ENCODE measurements around the gene CCDC196.
"Not testable (repeated sequence)": the region's sequence is repeated elsewhere in the genome, so short reads cannot be mapped to it uniquely, and the experiment has no call there.

The CCDC196 gene

DNA sequence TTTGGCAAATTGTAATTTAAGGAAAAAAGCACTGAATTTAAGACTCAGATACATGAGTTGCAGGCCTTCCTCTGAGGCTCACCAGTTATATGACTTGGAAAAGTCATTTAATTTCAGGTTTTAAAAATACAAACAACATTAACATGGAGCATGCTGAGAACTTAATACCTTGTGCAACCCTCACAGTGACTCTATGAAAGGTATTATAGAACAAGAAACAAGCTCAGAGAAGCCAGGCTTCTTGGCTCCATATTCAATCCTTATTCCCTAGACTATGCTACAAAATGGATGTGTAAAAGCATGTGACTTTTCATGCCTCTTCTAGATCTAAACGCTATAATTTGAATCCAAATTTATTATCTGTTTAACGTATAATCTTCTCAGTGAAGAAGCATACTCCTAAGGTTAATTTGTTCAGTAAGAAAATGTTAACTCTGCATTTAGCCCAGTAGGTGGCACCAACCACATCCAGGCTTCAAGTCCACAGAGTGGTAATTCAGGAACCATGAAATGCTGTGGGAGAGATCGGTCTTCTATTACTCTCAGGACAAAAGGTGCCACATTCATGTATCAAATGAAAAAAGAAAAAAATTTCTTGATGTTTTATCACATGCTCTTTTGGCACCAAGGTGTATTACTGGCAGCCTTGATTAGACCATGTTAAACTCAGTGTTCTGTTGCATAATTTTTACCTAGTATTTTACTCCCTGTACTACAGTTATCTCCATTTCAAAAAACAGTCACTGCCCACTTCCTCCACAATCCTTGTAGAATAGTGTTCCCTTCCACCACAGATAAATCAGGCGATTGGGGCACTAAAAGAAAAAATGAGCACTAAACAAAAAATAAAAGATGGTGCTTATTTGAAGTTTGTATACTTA, 9.3 kb downstream of the CCDC196 start:
- peak; percentile 57 for DNase-seq (ENCODE audit: low spot score)

DNA sequence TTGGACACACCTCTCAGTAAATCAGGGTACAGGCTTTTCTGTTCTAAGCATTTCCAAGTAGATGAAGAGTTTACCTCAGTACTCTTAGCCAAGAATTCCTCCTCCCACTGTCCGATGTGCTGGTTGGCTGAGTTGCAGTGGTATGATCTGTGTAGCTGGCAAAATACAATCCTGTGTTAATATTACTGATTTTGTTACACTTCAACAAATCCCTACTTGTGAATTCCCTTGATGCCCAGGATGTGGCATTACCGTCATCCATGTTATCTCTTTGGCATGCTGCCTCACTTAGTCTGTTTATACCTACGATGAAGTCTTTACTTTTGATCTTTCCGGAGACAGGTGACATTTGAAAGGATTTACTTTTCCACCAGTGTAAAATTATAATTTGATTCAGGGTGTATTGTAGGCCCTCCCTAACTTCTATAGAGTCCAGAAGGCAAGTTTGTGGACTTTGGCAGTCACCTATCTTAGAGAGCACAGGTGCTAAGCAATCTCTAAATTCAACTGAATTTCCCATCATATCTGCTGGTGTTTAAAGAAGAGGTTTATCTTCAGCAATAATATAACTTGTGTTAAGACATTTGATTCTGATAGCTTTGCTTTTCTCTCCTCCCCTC, 10.1 kb downstream of the CCDC196 start:
- DNase-seq (ENCODE audit: low spot score) = no peak

DNA sequence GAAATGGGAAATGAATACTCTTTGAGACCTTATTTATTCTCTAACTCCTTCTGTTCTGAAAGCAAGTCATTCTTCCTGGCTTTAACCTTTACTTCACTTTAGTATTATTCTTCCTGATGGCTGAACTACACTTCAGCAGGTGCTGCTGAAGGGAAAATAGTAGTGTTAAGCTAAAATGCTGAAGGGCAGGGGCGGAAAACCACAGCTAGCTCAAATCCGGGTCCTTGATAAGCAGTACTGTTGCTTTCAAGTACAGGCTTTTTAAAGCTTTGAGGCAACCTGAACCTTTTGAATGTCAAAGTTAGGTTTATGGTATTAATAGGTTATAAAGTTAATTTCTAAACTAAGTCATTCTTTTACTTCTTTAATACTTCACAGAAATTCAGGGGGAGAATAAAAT, 10.7 kb downstream of the CCDC196 start:
- peak; percentile 9 for DNase-seq (ENCODE audit: low spot score)

DNA sequence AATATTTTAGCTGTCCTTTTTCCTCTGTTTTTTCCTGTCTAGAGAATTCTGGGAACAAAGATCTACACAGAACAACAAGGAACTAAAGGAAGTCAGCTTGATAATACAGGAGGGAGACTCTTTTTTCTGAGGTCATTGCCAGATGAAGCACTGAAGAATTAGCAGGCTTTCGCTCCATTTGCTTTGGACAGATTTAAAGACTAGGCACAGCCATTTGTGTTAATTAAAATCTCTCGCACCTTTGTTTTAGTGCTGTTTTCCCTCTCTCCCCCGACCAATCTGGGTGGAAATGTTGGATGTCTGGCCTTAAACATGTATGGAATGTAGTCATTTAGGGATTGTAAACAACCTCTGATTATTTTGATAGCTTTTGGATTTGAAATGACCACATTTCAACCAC, 12.1 kb downstream of the CCDC196 start:
- DNase-seq (ENCODE audit: low spot score) = no peak

DNA sequence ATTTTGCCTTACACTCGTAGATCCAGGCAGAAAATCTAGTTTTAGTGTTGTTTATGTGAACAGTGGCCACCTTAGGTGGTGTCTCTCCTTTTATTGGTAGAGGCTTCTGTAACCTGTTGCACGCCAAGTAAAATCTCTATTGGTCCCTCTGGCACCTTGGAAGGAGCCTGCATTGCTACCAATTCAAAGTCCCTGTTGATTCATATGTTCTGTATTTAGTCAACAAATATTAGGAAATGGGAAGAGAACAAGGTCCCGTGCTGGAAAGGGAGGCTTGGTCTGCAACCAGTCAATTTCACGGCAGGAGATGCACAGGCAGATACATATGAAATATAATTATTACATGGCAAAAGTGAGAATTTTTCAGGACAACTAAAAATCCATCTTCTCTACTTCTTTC, 15.4 kb downstream of the CCDC196 start:
- no peak for DNase-seq (ENCODE audit: low spot score)

DNA sequence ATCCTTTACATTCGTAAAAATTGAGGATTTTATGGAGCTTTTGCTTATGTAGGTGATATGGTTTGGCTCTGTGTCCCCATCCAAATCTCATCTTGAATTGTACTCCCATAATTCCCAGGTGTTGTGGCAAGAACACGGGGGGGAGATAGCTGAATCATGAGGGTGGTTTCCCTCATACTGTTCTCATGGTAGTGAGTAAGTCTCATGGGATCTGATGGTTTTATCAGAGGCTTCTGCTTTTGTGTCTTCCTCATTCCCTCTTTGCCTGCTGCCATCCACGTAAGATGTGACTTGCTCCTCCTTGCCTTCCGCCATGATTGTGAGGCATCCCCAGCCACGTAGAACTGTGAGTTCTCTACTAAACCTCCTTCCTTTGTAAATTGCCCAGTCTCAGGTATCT, 16.7 kb downstream of the CCDC196 start:
- DNase-seq (ENCODE audit: low spot score) = not testable (repeated sequence)

DNA sequence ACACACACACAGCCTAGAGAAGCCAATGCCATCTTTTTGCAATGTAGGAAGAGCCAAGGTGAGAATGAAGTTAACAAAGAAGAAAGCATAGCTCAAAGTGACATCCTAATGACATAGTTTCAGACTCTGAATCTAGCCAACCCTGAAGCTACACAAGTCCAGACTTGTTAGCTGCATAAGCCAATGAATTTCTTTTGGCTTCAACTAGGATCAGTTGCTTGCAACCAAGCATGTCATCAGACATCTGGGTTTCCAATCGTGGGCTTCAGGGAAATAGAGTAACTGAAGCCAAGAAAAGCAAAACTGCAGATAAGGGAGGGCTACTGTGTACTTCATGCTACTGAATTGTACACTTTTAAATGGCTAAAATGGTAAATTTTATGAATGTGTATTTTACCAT, 17.4 kb downstream of the CCDC196 start:
- DNase-seq (ENCODE audit: low spot score) = no peak

DNA sequence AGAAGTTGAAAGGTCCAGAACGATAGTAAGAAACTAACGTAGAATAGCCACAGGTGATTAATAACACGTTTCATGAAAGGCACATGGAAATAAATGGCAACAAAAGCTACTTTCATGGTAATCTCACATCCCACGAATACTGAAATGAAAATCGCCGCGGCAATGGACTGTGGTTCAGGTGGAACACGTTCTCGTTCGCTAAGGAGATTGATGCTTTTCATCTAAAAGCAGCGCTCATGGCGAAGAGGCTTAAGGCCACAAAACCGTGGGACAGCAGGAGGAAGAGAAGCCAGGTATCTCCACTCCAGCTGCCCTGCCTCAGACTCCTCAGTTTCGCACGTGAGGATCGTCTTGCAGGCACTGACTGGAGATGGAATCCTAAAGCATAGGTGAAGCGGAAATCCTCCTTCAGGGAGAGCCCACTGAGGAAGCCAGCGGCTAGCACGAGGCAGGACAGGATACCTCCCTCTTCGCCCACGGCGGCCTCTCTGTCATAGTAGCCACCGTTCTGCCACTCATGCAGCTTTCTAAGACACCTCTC, 21.1 kb downstream of the CCDC196 start:
- no peak for DNase-seq (ENCODE audit: low spot score)

DNA sequence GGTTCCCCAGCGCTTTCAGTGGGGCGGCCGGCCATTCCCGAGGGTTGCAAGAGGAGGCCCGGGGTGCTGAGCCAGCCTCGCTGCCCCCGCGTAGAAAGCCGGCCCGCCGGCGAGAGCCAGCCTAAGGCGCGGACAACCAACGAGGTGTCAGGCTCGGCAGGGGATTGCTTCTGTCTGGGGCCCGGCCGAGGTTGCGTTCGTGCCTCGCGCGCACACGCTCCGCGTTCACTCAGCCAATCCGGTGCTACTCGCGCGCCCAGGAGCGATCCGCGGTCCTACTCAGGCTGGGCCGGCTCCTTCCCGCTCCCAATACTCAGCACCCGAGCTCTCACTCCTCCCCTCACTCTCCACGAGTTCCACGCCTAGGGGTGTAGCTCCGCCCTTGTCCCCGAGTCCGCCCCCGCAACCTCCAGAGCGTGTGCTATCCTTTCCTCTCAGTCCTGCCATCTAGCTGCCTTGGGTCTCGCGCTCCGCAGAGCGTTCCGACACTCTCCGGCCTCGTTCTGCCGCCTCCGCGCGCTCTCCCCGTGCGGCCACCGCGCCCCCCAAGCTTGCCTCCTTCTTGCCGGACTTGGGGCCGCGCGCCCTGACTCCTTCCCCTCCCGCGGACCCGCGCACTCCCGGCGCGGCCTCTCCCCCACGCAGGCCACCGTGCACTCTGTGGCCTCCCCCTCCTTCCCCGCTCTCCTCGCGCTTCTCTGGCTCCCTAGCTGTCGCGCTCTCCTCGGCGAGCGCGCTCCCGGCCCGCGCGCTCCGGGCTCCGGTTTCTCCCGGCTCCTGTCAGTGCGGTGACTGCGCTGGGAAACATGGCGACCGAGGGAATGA, 21.8 kb downstream of the CCDC196 start, which contains the start of gene GPHN:
GPHN (plus strand) TSS at position 426 of the 825 bp plus-strand sequence.
- peak; percentile 87 for DNase-seq (ENCODE audit: low spot score)

DNA sequence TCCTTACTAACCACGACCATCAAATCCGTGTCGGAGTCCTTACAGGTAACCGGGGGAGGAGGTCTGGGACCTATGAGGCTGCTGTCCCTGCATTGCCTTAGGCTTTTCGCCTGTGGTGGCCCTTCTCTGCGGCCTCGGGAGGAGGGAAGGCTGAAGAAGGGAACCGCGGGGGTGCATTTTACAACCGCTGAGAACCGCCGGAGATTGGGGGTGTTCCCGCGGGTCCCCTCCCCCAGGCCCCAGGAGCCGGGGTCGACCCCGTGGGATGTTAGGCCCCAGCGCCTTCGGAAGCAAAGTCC, 22.3 kb downstream of the CCDC196 start:
- DNase-seq (ENCODE audit: low spot score) = no peak

DNA sequence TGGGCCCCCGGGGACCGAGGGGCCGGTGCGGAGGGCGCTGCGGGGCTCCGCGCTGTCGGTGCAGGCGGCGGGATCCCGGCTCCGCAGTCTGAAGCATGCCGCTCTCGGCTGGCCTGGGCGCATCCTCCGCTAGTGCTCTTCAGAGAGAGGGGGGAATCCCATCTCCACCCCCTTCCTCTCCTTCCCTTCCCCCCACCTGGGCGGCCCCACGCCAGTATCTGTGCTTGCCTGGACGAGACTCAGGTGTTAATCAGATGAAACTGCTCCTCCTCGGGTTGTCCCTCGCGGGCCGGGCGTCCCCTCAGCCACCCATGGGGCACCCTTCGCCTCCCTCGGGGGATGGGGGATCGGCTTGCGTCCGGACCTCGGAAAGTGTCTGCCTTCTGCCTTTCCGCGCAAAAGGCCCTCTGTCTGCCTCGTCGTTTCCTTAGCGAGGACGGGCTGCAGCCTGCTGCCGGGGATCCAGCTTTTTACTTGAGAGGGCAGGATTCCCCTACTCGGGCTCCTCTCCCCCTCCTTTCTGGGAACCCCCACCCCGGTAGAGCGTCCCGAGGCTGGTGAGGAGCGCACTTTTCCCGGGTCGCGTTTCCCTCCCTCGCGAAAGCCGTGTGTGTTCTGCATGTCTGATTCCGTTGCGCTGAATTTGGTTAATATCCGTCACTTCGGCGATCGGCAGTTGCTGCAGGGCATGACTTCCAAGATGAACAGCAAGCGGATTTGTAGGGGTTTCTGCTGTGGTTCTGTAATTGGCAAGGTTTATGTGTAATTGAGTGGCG, 22.9 kb downstream of the CCDC196 start:
- DNase-seq (ENCODE audit: low spot score) = peak; percentile 20

DNA sequence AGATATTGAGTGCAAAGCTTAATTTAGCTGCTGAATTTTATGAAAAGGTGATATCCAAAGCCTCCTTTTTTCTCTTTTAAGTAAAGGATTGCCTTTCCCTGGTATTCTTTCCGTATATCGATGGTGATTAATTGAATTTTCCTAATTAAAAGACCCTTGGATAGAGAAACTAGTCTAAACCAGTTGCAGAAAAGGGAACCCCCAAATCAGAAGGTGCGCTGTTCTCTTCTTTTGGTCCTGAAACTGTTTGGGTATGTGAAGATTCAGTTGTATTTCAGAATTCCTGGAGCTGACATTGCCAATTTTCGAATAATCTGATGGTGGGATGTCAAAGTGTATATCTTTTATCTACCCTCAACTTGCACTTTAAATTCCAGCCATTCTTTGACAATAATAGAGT, 23.7 kb downstream of the CCDC196 start:
- no peak for DNase-seq (ENCODE audit: low spot score)

DNA sequence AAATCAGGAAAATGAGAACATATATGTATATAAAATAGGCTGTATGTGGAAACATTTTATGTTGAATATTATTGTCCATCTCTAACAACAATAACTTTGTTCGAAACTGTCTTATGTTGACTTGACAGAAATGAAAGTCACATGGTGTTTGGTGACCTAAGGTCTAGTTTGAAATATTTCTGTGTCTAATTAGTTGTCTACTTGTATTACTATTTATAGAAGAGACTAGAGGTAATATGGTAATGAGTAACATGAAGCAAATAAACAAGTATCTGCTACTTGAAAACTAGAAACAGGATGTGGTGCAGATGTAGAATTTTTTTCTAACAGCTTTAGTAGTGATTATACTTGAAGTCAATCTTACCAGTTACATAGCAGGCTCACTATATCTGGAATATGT, 25.7 kb downstream of the CCDC196 start:
- DNase-seq (ENCODE audit: low spot score) = no peak

DNA sequence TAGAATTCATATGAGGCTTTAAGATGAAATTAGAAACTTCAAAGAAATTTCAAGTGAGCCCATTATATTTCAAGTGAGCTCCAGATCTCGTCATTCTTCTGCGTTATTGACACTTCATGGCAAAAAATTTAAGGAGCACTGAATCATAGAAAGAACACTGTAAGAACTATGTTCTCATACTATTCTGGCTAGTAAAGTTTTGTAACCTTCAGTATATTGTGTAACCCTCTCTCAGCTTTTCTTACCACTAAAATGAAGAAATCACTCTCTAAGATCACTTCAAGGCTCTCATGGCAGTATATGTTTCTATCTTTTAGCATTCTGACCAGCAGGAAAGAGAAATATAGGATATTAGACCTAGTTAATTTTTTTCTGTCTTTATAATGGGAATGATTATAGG, 28.0 kb downstream of the CCDC196 start:
- no peak for DNase-seq (ENCODE audit: low spot score)

DNA sequence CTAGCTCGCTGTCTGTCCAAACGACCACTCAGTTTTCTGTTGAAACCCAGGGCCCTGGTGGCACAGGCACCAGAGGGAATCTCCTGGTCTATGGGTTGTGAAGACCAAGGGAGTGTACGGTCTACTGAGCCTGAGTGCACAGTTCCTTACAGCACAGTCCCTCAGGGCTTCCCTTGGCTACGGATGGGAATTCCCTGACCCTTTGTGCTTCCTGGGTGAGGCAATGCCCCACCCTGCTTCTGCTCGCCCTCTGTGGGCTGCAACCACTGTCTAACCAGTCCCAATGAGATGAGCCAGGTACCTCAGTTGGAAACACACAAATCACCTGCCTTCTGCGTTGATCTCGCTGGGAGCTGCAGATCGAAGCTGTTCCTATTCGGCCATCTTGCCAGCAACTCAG, 44.4 kb downstream of the CCDC196 start:
- DNase-seq (ENCODE audit: low spot score) = no peak

DNA sequence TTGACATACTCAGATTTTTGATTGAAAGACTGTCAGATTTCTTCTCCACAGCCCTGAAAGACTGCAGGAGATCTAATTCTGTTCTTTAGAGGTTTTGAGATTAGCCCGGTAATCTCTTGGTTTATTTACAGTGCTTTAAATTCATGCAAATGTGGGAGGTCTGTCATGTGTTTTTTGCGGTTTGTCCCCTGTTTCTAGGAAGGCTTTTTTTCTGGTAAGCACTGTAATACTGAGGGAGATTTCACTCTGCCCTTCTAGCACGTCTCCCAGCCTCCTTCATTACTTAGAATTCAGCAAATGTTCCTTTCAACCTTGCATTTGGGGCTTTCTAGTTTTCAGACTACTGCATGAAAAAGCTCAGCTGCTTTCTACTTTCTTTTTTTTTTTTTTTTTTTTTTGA, 52.9 kb downstream of the CCDC196 start:
- no peak for DNase-seq (ENCODE audit: low spot score)

DNA sequence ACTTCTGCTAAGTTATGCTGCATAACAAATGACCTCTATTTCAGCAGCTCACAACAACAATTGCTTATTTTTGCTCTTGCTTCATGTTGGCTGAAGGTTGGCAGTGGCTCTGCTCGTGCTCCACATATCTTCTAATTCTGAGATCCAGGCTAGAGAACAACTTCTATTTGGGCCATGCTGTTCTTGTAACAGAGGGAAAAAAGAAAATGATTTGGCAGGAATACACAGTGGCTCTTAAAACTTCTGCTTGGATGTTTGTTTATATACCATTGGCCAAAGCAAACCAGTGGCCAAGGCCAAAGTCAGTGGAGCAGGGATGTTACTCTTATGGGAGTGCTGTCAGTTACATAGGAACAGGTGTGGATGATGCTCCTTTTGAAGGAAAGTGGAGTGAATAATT, 53.9 kb downstream of the CCDC196 start:
- DNase-seq (ENCODE audit: low spot score) = no peak

DNA sequence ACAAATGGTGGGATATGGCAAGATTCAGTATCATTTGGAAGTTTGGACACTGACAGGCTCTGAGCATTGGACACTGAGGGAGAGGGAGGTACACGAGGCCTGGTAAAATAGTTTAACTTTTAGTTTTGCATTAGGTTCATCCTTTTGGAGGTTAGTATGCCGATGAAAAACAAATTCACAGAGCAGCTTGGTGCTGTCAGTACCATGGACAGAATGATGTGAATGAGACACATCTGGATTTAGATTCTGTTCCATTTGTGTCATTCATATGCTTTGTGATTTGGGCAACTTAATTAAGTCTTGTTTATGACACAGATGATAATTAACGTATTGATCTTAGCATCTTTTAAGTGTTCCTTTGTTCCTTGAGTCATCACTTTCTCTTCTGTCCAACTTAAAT, 55.5 kb downstream of the CCDC196 start:
- no peak for DNase-seq (ENCODE audit: low spot score)

DNA sequence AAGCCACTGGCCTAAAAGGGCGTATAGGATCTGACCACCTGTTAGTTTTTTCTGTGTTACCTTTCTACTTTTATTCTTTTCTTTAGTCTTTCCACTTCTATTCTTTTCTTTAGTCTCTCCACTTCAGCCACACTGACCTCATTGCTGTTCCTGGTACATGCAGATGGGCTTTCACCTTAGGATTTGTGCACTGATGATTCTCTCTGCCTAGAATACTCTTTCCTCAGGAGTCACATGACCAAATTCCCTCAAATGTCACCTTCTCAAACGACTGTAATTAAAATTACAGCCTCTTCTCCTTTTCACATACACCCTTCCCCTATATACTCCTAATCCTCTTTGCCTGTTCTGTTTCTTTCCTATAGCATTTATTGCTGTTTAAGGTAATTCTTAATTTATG, 57.8 kb downstream of the CCDC196 start:
- DNase-seq (ENCODE audit: low spot score) = no peak

DNA sequence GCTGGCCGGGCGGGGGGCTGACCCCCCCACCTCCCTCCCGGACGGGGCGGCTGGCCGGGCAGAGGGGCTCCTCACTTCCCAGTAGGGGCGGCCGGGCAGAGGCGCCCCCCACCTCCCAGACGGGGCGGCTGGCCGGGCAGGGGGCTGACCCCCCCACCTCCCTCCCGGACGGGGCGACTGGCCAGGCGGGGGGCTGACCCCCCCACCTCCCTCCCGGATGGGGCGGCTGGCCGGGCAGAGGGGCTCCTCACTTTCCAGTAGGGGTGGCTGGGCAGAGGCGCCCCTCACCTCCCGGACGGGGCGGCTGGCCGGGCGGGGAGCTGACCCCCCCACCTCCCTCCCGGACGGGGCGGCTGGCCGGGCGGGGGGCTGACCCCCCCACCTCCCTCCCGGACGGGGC, 59.0 kb downstream of the CCDC196 start:
- not testable (repeated sequence) for DNase-seq (ENCODE audit: low spot score)

DNA sequence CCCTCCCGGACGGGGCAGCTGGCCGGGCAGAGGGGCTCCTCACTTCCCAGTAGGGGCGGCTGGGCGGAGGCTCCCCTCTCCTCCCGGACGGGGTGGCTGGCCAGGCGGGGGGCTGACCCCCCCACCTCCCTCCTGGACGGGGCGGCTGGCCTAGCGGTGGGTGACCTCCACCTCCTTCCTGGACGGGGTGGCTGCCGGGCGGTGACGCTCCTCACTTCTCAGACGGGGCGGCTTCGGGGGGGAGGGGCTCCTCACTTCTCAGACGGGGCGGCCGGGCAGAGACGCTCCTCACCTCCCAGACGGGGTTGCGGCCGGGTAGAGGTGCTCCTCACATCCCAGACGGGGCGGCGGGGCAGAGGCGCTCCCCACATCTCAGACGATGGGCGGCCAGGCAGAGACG, 59.6 kb downstream of the CCDC196 start:
- DNase-seq (ENCODE audit: low spot score) = not testable (repeated sequence)
